HEK293 (cell line): ENCODE measurements around the gene SLC2A14.
"Not testable (repeated sequence)": the region's sequence is repeated elsewhere in the genome, so short reads cannot be mapped to it uniquely, and the experiment has no call there.

ENCODE experiments used
- SALL2 ChIP-seq: fragments of 450-650 bp; formaldehyde crosslinking; IDR thresholded peaks from 2 replicates; pipeline ENCODE4 v1.5.0; 2017; ENCODE audit warnings: missing biosample characterization, mild to moderate bottlenecking, missing genetic modification characterization, borderline replicate concordance
- YY1 ChIP-seq: fragments of 450-650 bp; formaldehyde crosslinking; IDR thresholded peaks from 2 replicates; pipeline ENCODE4 v1.5.1; 2018; ENCODE audit warnings: missing biosample characterization, missing genetic modification characterization
- ZNF416 ChIP-seq: fragments of 450-650 bp; formaldehyde crosslinking; IDR thresholded peaks from 2 replicates; pipeline ENCODE4 v1.5.1; 2016; ENCODE audit warnings: missing biosample characterization, missing genetic modification characterization
- ZNF768 ChIP-seq: fragments of 450-650 bp; formaldehyde crosslinking; IDR thresholded peaks from 2 replicates; pipeline ENCODE4 v1.5.1; 2018; ENCODE audit warnings: missing biosample characterization, mild to moderate bottlenecking, missing genetic modification characterization
- TF ChIP-seq, protein P1 (sequence below): fragments of 450-650 bp; formaldehyde crosslinking; conservative IDR thresholded peaks from 2 replicates; pipeline ENCODE4 v1.5.1; 2016; ENCODE audit warnings: low read depth, missing biosample characterization, missing genetic modification characterization

DNA sequence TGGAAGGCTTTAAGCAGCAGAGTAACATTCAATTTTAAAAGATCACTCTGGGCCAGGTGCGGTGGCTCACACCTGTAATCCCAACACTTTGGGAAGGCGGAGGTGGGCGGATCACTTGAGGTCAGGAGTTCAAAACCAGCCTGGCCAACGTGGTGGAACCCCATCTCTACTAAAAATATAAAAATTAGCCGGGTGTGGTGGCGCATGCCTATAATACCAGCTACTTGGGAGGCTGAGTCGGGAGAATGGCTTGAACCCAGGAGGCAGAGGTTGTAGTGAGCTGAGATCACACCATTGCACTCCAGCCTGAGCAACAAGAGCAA, 45.5 kb upstream of the SLC2A14 start:
- TF ChIP-seq SALL2 (tag by site-specific recombination); ZNF416; ZNF768; YY1 (tag by site-specific recombination): not testable (repeated sequence)
- TF ChIP-seq, protein P1, sequence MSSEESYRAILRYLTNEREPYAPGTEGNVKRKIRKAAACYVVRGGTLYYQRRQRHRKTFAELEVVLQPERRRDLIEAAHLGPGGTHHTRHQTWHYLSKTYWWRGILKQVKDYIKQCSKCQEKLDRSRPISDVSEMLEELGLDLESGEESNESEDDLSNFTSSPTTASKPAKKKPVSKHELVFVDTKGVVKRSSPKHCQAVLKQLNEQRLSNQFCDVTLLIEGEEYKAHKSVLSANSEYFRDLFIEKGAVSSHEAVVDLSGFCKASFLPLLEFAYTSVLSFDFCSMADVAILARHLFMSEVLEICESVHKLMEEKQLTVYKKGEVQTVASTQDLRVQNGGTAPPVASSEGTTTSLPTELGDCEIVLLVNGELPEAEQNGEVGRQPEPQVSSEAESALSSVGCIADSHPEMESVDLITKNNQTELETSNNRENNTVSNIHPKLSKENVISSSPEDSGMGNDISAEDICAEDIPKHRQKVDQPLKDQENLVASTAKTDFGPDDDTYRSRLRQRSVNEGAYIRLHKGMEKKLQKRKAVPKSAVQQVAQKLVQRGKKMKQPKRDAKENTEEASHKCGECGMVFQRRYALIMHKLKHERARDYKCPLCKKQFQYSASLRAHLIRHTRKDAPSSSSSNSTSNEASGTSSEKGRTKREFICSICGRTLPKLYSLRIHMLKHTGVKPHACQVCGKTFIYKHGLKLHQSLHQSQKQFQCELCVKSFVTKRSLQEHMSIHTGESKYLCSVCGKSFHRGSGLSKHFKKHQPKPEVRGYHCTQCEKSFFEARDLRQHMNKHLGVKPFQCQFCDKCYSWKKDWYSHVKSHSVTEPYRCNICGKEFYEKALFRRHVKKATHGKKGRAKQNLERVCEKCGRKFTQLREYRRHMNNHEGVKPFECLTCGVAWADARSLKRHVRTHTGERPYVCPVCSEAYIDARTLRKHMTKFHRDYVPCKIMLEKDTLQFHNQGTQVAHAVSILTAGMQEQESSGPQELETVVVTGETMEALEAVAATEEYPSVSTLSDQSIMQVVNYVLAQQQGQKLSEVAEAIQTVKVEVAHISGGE (tag by site-specific recombination): not testable (repeated sequence)
